SU-DHL-6 (cell line): Measurements from ENCODE around the gene ZNF446.

Source experiments
- EZH2phosphoT487 ChIP-seq: fragments of 200-600 bp; sonication (generic), shearing (Covaris generic); conservative IDR thresholded peaks from 2 replicates; pipeline ENCODE4 v1.6.1; 2018; ENCODE audit warnings: mild to moderate bottlenecking, antibody characterized with exemption, low read length, moderate library complexity, mixed read lengths
- TF ChIP-seq, protein P1 (sequence below): fragments of 200-600 bp; sonication (generic); IDR thresholded peaks from one replicate; pipeline ENCODE4 v1.5.1; 2017; ENCODE audit warnings: antibody characterized with exemption, mild to moderate bottlenecking, low read length, moderate library complexity; ENCODE audit not compliant: insufficient read depth, poor library complexity, severe bottlenecking

DNA sequence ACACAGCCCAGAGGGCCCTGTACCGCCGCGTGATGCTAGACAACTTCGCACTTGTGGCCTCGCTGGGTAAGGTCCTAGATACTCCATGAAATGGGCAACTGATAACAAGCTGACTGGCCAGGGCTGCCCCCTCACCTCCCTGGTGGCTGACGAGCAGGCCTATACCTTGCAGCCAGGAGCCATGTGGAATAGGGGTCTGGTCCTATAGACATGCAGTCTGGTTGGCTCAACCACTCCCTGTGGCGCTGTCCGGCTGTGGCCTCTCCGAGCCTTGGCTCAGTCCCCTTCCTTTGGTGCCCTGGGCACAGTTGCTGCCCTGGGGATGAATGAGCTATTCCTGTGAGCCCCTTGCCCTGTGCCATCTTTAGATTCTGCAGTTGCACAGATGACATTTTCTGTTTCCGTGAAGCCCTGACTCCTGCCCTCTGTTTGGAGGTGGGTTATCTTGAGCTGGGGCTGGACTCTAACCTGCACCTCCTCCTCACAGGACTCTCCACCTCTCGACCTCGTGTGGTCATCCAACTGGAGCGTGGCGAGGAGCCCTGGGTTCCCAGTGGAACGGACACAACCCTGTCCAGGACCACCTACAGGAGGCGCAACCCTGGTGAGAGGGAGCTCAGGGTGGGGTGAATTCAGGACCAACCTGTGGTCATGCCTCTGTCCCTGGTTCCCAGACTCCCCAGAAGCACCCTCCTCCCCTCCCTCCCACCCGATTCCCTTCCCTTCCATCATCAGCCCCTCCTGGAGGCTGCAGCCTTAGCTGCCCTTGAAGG, 6.7 kb upstream of the ZNF446 start:
- TF ChIP-seq, protein P1, sequence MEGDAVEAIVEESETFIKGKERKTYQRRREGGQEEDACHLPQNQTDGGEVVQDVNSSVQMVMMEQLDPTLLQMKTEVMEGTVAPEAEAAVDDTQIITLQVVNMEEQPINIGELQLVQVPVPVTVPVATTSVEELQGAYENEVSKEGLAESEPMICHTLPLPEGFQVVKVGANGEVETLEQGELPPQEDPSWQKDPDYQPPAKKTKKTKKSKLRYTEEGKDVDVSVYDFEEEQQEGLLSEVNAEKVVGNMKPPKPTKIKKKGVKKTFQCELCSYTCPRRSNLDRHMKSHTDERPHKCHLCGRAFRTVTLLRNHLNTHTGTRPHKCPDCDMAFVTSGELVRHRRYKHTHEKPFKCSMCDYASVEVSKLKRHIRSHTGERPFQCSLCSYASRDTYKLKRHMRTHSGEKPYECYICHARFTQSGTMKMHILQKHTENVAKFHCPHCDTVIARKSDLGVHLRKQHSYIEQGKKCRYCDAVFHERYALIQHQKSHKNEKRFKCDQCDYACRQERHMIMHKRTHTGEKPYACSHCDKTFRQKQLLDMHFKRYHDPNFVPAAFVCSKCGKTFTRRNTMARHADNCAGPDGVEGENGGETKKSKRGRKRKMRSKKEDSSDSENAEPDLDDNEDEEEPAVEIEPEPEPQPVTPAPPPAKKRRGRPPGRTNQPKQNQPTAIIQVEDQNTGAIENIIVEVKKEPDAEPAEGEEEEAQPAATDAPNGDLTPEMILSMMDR = no peak
- TF ChIP-seq EZH2phosphoT487 = no peak
